Calu3 (cell line): ENCODE measurements around the gene KCNMB2. TPM values are rescaled to one million over a fixed set of nuclear protein-coding genes. Genes with fewer than 3 reads are reported as not detected.

Experiments
- BruUV-seq: library from RNA; stranded (reverse); fragments of 400-500 nt; replicated peaks from 2 replicates; lab custom pipeline; 2021; lab: Mats Ljungman, UMichigan
- CTCF ChIA-PET: fragments of 300-600 bp; sonication (Branson Sonifier 250); formaldehyde crosslinking; loops from one replicate; lab custom pipeline; 2022; ENCODE audit warnings: antibody characterized with exemption; lab: Charles Lee
- DNase-seq: peaks from one replicate; pipeline ENCODE4 v3.0.0; 2022
- H3K27ac Mint-ChIP-seq: one replicate; pipeline ENCODE4 v1.8.0; 2022; ENCODE audit warnings: mixed read lengths; ENCODE audit not compliant: unreplicated experiment
- H3K27me3 Mint-ChIP-seq: one replicate; pipeline ENCODE4 v1.8.0; 2022; ENCODE audit warnings: mixed read lengths; ENCODE audit not compliant: unreplicated experiment
- H3K36me3 Mint-ChIP-seq: one replicate; pipeline ENCODE4 v1.8.0; 2022; ENCODE audit warnings: mild to moderate bottlenecking, moderate library complexity, mixed read lengths; ENCODE audit not compliant: insufficient read depth, unreplicated experiment
- H3K4me1 Mint-ChIP-seq: one replicate; pipeline ENCODE4 v1.8.0; 2022; ENCODE audit warnings: mild to moderate bottlenecking, low read depth, mixed read lengths; ENCODE audit not compliant: unreplicated experiment
- H3K4me3 Mint-ChIP-seq: one replicate; pipeline ENCODE4 v1.8.0; 2022; ENCODE audit warnings: mild to moderate bottlenecking, low read depth, moderate library complexity, mixed read lengths; ENCODE audit not compliant: unreplicated experiment
- H3K9me3 Mint-ChIP-seq: one replicate; pipeline ENCODE4 v1.8.0; 2022; ENCODE audit warnings: low read depth, mixed read lengths; ENCODE audit not compliant: unreplicated experiment
- CTCF ChIP-seq: fragments of 200-600 bp; IDR thresholded peaks from one replicate; pipeline ENCODE4 v1.8.0; 2022; ENCODE audit warnings: antibody characterized with exemption; ENCODE audit not compliant: unreplicated experiment
- intact Hi-C: fragments of 100-400 bp; cut with micrococcal nuclease; formaldehyde crosslinking; loops from one replicate; pipeline ENCODE4 v1.10.0; 2022; ENCODE audit not compliant: unreplicated experiment
- total RNA-seq: library from RNA; stranded (reverse); gene quantifications from 2 replicates; pipeline ENCODE4 v1.2.3, GENCODE V29; 2022

The KCNMB2 gene
- total RNA-seq, 1 experiment from 2014 or later, result not detected

GRCh38 chr3:178703268-178703975, 167.2 kb downstream of the KCNMB2 start:
- no peak for DNase-seq
- H3K4me1 Mint-ChIP-seq, result no peaks in the 10 kb centered on the region
- H3K27ac Mint-ChIP-seq, result no peak overlapping the region
- no peaks in the 10 kb centered on the region for H3K27me3 Mint-ChIP-seq
- no TSS peak for BruUV-seq
- H3K4me3 Mint-ChIP-seq, result no peak overlapping the region
- CTCF ChIA-PET, result interaction anchor here (1.0 kb wide), 1 partner anchor 32 kb away, joined by 3 read pairs; no protein-coding TSS in a partner anchor
- H3K9me3 Mint-ChIP-seq, result peaks cover 13% of the 10 kb centered on the region
- H3K36me3 Mint-ChIP-seq, result no peaks in the 10 kb centered on the region
- TF ChIP-seq CTCF, result no peak
- intact Hi-C loops, result no loop called here

GRCh38 chr3:178705925-178706324, 169.7 kb downstream of the KCNMB2 start:
- H3K4me3 Mint-ChIP-seq, result no peak overlapping the region
- DNase-seq, result no peak
- peaks cover 8% of the 10 kb centered on the region for H3K9me3 Mint-ChIP-seq
- H3K4me1 Mint-ChIP-seq, result no peaks in the 10 kb centered on the region
- BruUV-seq, result no TSS peak
- no peaks in the 10 kb centered on the region for H3K36me3 Mint-ChIP-seq
- CTCF ChIA-PET, result no interaction called here
- no peak for TF ChIP-seq CTCF
- no peak overlapping the region for H3K27ac Mint-ChIP-seq
- no peaks in the 10 kb centered on the region for H3K27me3 Mint-ChIP-seq
- intact Hi-C loops, result no loop called here

GRCh38 chr3:178706411-178706810, 170.2 kb downstream of the KCNMB2 start:
- DNase-seq, result no peak
- no peak overlapping the region for H3K27ac Mint-ChIP-seq
- CTCF ChIA-PET, result no interaction called here

GRCh38 chr3:178707311-178708031, 171.2 kb downstream of the KCNMB2 start:
- BruUV-seq, result no TSS peak
- Mint-ChIP-seq H3K4me3 (no peak overlapping the region), H3K9me3 (peaks cover 8% of the 10 kb centered on the region), H3K27ac (no peak overlapping the region), H3K27me3 (no peaks in the 10 kb centered on the region), H3K4me1 (no peaks in the 10 kb centered on the region), H3K36me3 (no peaks in the 10 kb centered on the region)
- no peak for TF ChIP-seq CTCF
- intact Hi-C loops, result no loop called here
- CTCF ChIA-PET, result no interaction called here
- DNase-seq, result no peak

More at GRCh38 chr3:178706411-178706810, 170.2 kb downstream of the KCNMB2 start:
- Mint-ChIP-seq H3K4me1 (no peaks in the 10 kb centered on the region), H3K4me3 (no peak overlapping the region), H3K9me3 (peaks cover 8% of the 10 kb centered on the region), H3K36me3 (no peaks in the 10 kb centered on the region), H3K27me3 (no peaks in the 10 kb centered on the region)
- TF ChIP-seq CTCF, result no peak
- intact Hi-C loops, result no loop called here
- BruUV-seq, result no TSS peak
